Stimulated activated CD8-positive, alpha-beta memory T cell treated with anti-CD3 and anti-CD28 coated beads, Interleukin-7, amount 100 ng/mL, for 1 hour (primary cell): ENCODE measurements around the gene AURKAIP1.

Experiments
- DNase-seq, 2 donors: peaks; one replicate each; pipeline ENCODE4 v3.0.0-alpha.2; 2020; ENCODE audit warnings: low read depth in 2 of 2

AURKAIP1 gene

GRCh38 chr1:1361233-1361981 is 13.6 kb downstream of the AURKAIP1 start:
- no peak for DNase-seq

DNA sequence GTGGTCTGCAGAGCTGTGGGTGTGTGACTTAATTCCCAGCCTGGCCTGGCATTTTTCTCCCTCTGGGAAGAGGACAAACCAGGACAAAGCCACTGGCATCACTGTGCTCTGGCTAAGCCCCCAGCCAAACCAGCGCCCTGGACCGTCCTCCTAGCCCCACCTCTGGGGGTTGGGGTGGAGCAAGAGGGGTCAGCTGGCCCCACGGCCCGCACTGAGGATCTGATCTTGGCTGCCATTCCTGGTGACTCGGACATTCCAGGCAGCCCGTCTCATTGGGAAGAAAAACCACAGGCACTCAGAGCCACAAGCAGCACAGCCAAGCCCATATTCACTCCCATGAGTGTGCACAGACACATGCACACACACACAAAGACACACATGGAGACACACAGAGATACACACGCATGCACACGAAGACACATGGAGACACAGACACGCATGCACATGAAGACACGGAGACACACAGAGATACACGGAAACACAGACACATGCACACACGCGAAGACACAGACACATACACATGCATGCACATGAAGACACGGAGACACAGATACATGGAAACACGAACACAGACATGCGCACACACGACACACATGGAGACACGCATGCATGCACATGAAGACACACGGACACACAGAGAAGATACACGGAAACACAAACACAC is 14.4 kb downstream of the AURKAIP1 start:
- no peak for DNase-seq

DNA sequence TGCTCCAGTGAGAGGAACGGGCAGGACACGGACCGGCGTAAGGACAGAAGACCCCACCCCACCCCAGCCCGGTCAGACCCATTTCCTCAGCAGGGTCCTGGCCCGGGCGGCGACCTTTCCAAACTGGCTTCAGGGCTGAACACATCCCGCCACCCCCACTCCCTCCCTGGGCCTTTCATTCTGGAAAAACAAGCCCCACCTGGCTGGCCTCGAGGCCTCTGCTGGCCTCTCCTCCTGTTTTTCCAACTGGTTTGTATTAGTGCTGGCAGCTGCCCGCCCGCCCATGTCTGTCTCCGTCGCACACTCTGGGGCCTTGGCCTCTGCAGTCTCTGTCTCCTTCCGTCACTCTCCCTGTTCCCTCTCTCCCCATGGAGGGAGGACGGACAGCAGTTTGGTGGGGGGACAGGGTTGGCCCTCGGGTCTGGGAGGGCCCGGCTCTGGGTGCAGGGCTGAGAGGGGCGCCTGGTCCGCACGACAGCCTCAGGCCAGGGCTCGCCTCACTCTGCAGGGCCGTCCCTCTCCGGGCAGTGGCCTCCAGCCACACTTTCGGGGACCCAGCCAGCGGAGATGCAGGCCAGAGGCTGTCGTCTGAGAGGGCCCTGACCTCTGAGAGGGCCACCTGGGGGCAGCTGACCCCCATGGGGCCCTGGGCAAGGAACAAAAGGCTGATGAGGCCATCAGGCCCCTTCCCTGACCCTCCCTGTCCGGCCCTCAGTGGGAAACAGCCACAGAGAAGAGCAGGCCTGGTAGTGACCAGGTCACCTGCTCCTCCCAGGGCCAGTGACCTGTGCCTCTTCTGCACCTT is 15.1 kb downstream of the AURKAIP1 start:
- no peak for DNase-seq

DNA sequence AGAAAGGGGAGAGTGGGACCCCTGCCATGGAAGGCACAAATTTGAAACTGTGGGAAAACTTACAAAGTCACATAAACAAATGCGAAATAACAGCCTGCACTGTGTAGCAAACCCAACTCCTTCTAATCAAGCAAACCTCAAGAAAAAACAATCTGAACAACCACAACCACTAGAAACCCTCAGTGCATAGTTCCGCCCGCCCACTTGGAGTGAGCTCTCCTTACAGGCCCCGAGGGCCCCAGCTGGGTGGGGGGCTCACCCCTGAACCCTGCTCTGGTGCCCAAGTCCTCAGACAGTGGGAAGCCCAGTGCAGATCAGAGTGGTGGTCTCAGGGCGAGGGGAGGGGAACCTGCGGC is 15.7 kb downstream of the AURKAIP1 start:
- no peak for DNase-seq

DNA sequence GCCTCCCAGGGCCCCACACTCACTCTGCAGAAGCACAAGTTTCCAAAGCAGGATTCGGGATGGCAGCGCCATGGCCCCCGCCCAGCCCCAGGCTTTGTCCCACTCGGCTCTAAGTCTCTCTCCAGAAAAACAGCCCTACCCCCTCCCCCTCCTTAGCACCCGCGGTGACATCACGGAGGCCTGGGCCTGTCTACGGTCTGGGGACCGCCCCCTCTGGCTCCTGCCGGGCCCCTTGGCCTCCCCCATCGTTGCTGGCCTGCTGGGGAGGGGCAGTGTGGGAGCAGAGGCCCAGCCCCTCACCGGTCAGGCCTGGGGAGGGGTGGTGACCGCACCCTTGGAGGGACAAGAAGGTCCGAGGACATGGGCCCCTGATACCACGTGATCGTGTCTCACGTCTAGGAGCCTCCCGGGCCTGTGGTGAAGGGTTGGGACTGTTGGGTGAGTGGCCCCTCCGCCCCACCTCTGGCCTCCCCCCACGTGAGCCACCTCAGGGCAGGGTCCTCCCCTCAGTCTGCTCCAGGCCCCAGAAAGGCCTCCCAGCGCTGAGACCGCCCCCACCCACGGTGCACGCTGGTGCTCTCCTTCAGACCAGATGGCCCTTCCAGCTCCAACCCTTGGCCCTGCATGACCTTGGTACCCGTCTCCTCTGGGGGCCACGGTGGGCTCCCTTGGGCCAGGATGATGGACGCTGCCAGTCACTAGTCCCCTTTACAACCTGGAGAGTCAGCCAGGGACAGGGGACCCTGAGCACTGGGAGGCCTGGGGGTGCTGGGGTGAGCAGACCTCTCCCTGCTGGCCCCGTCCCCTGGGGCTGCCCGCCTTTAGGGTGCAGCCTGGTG is 16.4 kb downstream of the AURKAIP1 start, which contains the start of gene MXRA8:
MXRA8 (minus strand) TSS at position 123 of the 839 bp plus-strand sequence; CDS start at position 72, 51 bp downstream.
- no peak for DNase-seq

DNA sequence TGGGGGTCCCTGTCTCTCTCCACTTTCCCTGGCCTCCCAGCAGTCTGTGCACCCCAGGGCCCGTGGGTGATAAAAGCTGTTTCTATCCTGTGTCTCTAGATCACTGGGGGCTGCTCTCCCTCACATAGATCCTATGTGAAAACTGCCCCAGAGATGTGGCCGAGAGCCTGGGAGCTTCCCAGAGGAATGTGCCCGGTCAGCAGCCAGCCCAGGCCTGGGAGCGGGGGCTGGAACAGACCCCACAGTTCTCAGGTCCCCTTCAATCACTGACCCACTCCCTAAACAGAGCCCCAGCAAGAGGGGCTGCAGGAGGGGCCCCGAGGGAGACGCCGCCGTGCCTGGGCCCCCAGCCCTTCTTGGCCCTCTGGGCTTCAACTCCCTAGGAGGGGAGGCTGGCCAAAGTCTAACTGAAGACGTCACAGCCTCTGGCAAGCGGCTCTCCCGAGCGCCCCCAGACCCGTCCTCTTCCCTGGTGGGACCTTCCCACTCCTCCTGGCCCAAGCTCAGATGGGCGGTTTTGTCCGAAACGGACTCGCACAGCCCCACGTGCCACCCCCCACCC is 17.1 kb downstream of the AURKAIP1 start:
- no peak for DNase-seq

DNA sequence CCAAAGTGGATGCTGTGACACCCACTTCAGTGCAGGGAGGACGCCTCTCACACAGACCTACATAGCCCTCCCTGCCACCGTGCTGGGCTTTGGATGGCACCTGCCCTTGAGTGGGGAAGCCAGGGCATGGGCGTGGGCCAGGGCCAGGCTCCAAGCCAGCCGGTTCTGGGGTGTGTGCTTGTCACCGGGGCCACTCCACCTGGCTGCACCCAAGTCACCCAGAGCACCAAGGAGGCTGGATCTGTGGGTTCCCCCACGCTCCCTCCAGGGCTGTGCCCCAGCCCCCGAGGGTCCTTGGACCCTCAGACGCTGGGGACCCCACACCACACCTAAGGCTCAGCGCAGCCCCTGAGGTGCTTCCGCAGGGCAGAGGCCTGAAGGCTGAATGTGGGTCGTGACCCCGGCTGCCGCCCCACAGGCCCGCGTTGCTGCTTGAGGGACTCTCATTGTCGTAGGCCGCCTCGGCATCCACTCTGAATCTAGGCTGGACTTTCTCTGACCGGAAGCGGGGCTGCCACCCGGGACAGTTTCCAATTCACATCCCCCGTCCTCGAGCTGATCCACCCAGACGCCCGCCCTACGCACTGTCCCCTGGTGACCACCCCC is 18.1 kb downstream of the AURKAIP1 start:
- no peak for DNase-seq

GRCh38 chr1:1356166-1356795 is 18.7 kb downstream of the AURKAIP1 start:
- no peak for DNase-seq

DNA sequence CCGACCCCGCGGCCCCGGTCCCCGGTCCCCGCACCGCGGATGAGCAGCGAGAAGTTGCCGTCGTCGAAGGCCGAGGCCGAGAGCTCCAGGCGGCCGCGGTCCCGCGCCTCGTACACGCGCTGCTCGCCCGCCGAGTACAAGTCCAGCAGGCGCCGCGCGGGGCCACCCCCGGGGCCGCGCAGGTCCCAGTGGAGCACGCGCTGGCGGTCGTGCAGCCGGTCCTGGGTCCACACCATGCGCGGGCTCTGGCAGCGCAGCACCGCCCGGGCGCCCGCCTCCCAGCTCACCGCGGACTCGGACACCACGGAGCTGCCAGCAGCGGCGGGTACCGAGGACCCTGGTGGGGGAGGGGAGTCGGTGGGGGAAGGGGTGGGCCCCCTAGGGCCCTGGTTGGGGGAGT is 19.6 kb downstream of the AURKAIP1 start:
- DNase-seq = no peak

- DNase-seq = no peak
These were observed 20.4 kb downstream of the AURKAIP1 start for GRCh38 chr1:1354271-1355247.

- no peak for DNase-seq
These were observed 21.4 kb downstream of the AURKAIP1 start for GRCh38 chr1:1353389-1354151.

DNA sequence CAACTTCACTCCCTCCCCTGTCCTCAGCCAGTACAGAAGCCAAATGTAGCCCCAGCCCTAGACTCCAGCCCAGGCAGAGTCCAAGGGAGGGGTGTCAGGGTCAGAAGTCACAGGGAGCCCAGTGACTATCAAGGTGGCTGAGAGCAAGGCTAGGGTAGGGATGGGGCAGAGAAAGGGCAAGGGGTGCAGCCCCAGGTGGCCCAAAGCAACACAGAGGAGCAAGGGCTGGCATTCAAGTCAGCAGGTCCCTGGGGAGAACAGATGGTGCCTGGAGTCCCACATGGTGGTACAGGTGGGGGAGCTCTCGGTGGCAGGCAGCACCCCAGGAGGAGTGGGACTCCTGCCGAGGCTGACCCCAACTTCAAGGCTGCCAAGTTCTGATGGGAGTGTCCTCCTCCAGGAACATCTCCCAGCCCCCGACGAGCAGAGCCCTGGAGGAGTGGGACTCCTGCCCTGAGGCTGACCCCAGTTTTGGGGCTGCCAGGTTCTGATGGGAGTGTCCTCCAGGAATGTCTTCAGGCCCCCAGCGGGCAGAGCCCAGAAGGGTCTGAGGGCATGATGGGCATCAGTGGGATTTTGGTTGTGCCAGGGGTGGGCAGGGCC is 22.1 kb downstream of the AURKAIP1 start:
- no peak for DNase-seq

- DNase-seq = no peak
These were observed 23.2 kb downstream of the AURKAIP1 start for GRCh38 chr1:1351511-1352427.

DNA sequence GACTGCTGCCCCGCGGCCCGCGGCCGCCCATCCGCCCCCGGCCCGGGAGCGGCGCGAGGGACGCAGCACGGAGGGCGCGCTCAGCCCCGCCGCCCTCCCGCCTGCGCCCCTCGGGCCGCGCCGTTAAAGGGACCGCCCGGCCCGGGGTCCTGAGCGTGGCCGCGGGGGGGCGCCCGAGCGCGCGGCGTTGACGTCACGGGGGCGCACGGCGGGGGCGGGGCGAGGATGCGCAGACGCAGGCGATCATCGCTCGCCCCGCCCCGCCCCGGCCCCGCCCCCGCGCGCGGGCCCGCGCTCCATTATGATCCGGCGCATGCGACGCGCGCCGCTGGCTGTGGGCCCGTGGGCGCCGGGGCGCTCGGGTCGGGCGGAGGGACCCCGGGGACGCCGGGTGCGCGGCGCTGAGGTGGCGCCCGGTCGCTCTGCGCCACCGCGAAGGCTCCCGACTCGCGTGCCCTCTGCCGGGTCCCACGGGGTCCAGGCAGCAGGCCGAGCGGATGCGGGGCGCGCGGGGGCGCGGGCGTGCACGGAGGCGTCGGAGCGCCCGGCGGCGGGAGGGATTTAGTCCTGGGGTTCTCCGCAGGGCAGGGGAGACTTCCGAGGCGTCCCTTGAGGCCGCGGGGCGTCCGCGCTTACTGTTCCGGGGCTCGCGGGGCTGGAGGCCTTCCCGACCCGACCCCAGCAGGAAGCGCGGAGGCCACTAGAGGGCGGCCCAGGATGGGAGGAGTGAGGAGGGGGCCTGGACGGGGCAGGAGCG is 25.6 kb downstream of the AURKAIP1 start, which contains the start of gene DVL1:
DVL1 (minus strand) TSS at position 163 of the 757 bp plus-strand sequence. CDS start 353 bp downstream, outside the sequence.
- DNase-seq = peak; percentile 41 to 45

DNA sequence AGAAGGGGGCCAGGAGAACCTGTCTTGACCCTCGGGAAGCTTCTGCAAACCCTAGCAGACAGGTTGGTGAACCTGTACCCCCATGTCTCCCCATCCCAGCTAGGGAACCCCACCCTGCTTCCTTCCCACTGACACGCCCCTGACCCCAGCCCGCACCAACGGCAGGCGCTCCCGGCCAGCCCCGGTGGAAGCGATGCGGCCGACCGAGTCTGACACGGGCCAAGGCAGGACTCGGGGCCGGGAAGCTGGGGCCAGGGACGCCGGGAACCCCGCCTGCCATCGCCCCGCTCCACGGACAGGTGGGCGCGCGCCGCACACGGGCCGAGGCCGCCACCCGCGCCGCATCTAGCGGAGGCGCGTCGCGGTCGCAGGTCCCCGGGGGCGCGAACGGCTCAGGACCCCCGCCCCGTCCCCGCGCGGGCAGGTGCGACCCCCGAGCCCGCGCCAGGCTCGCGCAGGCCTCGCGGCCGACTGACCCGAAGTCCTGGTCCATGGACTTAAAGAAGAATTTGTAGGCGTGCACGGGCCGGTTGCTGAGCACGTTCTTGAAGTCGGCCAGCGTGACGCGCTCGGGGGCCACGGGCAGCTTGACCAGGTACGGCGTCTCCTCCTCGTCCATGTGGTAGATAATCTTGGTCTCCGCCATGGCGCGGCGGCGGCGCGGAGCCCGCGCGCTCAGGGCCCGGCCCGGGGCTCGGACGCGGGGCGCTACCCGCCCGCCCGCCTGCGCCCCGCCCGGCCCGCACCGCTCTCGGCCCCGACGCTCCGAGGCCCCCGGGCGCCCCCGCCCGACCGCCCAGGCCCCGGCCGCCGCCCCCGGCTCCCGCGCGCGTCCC is 26.4 kb downstream of the AURKAIP1 start:
- no peak for DNase-seq
